HG03025 (cell line): ENCODE results near the gene PCDHA8.
"Not testable (repeated sequence)": the region's sequence is repeated elsewhere in the genome, so short reads cannot be mapped to it uniquely, and the experiment has no call there.

Source experiments
- ATAC-seq: cut with Tn5 transposase; IDR thresholded peaks from one replicate; pipeline ENCODE4 v1.9.1; 2021; ENCODE audit warnings: mild to moderate bottlenecking, moderate library complexity; ENCODE audit not compliant: unreplicated experiment, low FRiP score

Gene PCDHA8

GRCh38 chr5:140870221-140871201 is 29.5 kb downstream of the PCDHA8 start:
- no peak for ATAC-seq

GRCh38 chr5:140875085-140876065 is 34.4 kb downstream of the PCDHA8 start, which contains the start of gene PCDHA12:
Gene PCDHA12 (plus strand): TSS chr5:140875308. CDS start chr5:140875473, 165 bp downstream.
- ATAC-seq: no peak

- ATAC-seq: not testable (repeated sequence)
Measured at GRCh38 chr5:140876541-140877261, 35.7 kb downstream of the PCDHA8 start.

- no peak for ATAC-seq
Measured at GRCh38 chr5:140877262-140877581, 36.2 kb downstream of the PCDHA8 start.

- no peak for ATAC-seq
Measured at GRCh38 chr5:140881889-140882590, 41.1 kb downstream of the PCDHA8 start, which contains the start of gene PCDHA13. Gene PCDHA13 (plus strand): TSS chr5:140882124. CDS start chr5:140882269, 145 bp downstream.

- no peak for ATAC-seq
Measured at GRCh38 chr5:140882591-140882899, 41.6 kb downstream of the PCDHA8 start.

- ATAC-seq: no peak
Measured at GRCh38 chr5:140883373-140883772, 42.4 kb downstream of the PCDHA8 start.

GRCh38 chr5:140883927-140884697 is 43.1 kb downstream of the PCDHA8 start:
- no peak for ATAC-seq
